GM12878 (cell line): ENCODE measurements around the gene NOS3. TPM values are rescaled to one million over a fixed set of nuclear protein-coding genes. Genes with fewer than 3 reads are reported as not detected.

ENCODE experiments used
- ATF2 ChIP-seq: IDR thresholded peaks from 2 replicates; pipeline ENCODE4 v1.6.1; 2012; ENCODE audit warnings: low read length, inconsistent platforms
- BHLHE40 ChIP-seq, 2 experiments: fragments of 450-650 bp in 1 of 2; IDR thresholded peaks; 2 replicates each; pipeline ENCODE4 v1.6.1; 2011 to 2017; ENCODE audit warnings: low read depth in 2 of 2, borderline replicate concordance in 1 of 2, improper control_type of control experiment in 1 of 2, low read length in 1 of 2, mild to moderate bottlenecking in 1 of 2
- EGR1 ChIP-seq, 2 experiments: IDR thresholded peaks; 1 replicate in 1 of 2; 2 replicates in 1 of 2; pipeline ENCODE4 v1.6.1; 2011 to 2012; ENCODE audit warnings: low read depth in 2 of 2, low read length in 2 of 2, borderline replicate concordance in 1 of 2, mild to moderate bottlenecking in 1 of 2, moderate library complexity in 1 of 2
- FOS ChIP-seq: IDR thresholded peaks from 3 replicates; pipeline ENCODE4 v1.6.1; 2011; ENCODE audit warnings: borderline replicate concordance; ENCODE audit not compliant: insufficient read length; ENCODE audit errors: extremely low read depth
- HDAC2 ChIP-seq: fragments of 200-600 bp; sonication (generic); IDR thresholded peaks from 2 replicates; pipeline ENCODE4 v1.6.1; 2017
- IKZF2 ChIP-seq, 2 experiments: fragments of 450-650 bp; IDR thresholded peaks; 2 replicates each; pipeline ENCODE4 v1.6.1; 2017; ENCODE audit warnings: mild to moderate bottlenecking in 2 of 2, moderate library complexity in 2 of 2
- IRF3 ChIP-seq: fragments of 450-650 bp; IDR thresholded peaks from 2 replicates; pipeline ENCODE4 v1.6.1; 2014; ENCODE audit warnings: mild to moderate bottlenecking
- KDM1A ChIP-seq: fragments of 200-600 bp; sonication (generic); IDR thresholded peaks from 2 replicates; pipeline ENCODE4 v1.6.1; 2016; ENCODE audit warnings: borderline replicate concordance
- KLF5 ChIP-seq: fragments of 450-650 bp; IDR thresholded peaks from 2 replicates; pipeline ENCODE4 v1.6.1; 2014; ENCODE audit warnings: mild to moderate bottlenecking; ENCODE audit not compliant: partially characterized antibody
- MEF2B ChIP-seq: fragments of 450-650 bp; IDR thresholded peaks from 2 replicates; pipeline ENCODE4 v1.6.1; 2018; ENCODE audit warnings: mild to moderate bottlenecking, moderate library complexity; ENCODE audit not compliant: partially characterized antibody, poor library complexity, severe bottlenecking
- NBN ChIP-seq: fragments of 450-650 bp; IDR thresholded peaks from 2 replicates; pipeline ENCODE4 v1.6.1; 2016
- NKRF ChIP-seq: fragments of 450-650 bp; conservative IDR thresholded peaks from 2 replicates; pipeline ENCODE4 v1.6.1; 2017; ENCODE audit warnings: mild to moderate bottlenecking, moderate library complexity
- POLR2A ChIP-seq: IDR thresholded peaks from 2 replicates; pipeline ENCODE4 v1.6.1; 2011; ENCODE audit warnings: low read depth, mild to moderate bottlenecking, low read length
- SREBF1 ChIP-seq: IDR thresholded peaks from 2 replicates; pipeline ENCODE4 v1.6.1; 2012; ENCODE audit warnings: mild to moderate bottlenecking, low read length
- ZNF687 ChIP-seq: fragments of 450-650 bp; IDR thresholded peaks from 2 replicates; pipeline ENCODE4 v1.6.1; 2017; ENCODE audit warnings: mild to moderate bottlenecking, moderate library complexity
- ZSCAN29 ChIP-seq: fragments of 450-650 bp; IDR thresholded peaks from 2 replicates; pipeline ENCODE4 v1.6.1; 2017; ENCODE audit warnings: mild to moderate bottlenecking, moderate library complexity
- polyA plus RNA-seq, 11 experiments: library from polyadenylated mRNA; depleted of rRNA in 4 of 11; unstranded in 6 of 11; stranded (reverse) in 5 of 11; fragments of >200 nt; fragmentation: Nextera tagmentation in 4 of 11; fragmentation: Illumina TruSeq in 1 of 11; extraction: Ambion mirVana in 4 of 11; extraction: Trizol in 1 of 11; gene quantifications; 1 replicate in 1 of 11; 2 replicates in 10 of 11; pipeline versions ENCODE4 v1.2.1 to v1.2.3, GENCODE V29; 2011 to 2016; ENCODE audit warnings: inconsistent platforms in 2 of 11, missing spikeins in 2 of 11, low read depth in 1 of 11
- total RNA-seq, 4 experiments: library from RNA; depleted of rRNA in 3 of 4; stranded (reverse); fragments of >200 nt in 3 of 4; fragmentation: Illumina TruSeq in 1 of 4; extraction: Trizol in 1 of 4; gene quantifications; 2 replicates each; pipeline versions ENCODE4 v1.2.1 to v1.2.3, GENCODE V29; 2013 to 2021
- TF ChIP-seq, protein P1 (sequence below): fragments of 450-650 bp; IDR thresholded peaks from 2 replicates; pipeline ENCODE4 v1.6.1; 2017; ENCODE audit warnings: low read depth, mild to moderate bottlenecking, moderate library complexity

The NOS3 gene
- total and polyA plus RNA-seq, 10 of the 15 experiments (the other 5 are each of a cell fraction or from before 2014, with no cell fraction given): 0.06 to 0.92 (median 0.30) TPM; not detected in 3

DNA sequence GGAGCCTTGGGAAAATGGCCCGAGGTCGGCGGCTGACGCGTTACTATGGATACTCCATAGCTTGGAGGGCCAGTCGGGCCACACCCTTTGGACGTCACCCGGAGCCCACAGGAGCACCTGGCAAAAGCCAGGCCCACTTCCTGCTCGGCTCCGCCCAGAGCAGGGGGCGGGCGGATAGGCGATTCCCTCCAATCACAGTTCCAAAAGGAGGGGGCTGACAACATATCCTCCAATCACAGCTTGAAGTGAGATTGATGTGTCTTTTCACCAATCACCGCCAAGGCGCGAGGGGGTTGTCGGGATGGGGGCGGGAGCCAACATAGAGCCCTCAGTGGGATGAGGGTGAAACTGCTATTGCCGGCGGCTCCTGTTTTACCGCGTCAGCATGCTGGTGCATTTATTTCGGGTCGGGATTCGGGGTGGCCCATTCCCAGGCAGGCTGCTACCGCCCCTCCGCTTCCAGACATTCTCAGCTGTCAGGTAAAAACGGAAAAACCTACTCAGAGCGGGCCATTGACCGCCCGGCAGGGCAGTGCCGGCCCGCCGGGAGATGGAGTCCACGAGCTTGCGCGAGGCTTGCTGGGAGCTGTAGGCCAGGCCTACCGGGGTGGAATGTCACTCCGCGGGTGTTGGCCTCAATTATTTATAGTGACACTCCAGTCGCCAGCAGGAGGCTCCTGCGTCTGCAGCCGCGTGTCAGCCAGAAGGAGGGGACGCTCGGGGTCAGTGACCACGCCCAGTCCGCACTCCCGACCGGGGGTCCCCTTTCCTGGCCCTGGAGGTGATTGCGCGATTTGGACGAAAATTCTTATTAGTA lies 37.5 kb downstream of the NOS3 start, which contains the start of gene ABCB8 (continued):
- TF ChIP-seq ATF2 (no peak), SREBF1 (peak; percentile 59; the same call in 1 of the 2 replicates), KLF5 (peak; percentile 67), NBN (peak; percentile 67; the same call in 1 of the 2 replicates), MEF2B (peak; percentile 29), HDAC2 (0 out of 2 replicates have a peak, but pooled peaks have one; percentile 52), IRF3 (peak; percentile 95), ZSCAN29 (no peak), BHLHE40 (IDR thresholded peaks at IDR 0.05; ENCODE audit: borderline replicate concordance in 1 of 2, low read depth in 2 of 2, low read length in 1 of 2) (peak in 1 of 2 experiments; percentile 24; a peak in 1 of 4 replicates), EGR1 (IDR thresholded peaks at IDR 0.05; ENCODE audit: borderline replicate concordance in 1 of 2, low read depth in 2 of 2, low read length in 2 of 2) (0 out of 3 replicates have a peak, but pooled peaks of 1 of the 2 experiments have one; percentile 32), KDM1A (no peak), IKZF2 (IDR thresholded peaks at IDR 0.05) (0 out of 4 replicates have a peak, but pooled peaks of 1 of the 2 experiments have one; percentile 22), ZNF687 (0 out of 2 replicates have a peak, but pooled peaks have one; percentile 52), FOS (peak; percentile 96), NKRF (peak; percentile 91), POLR2A (peak; percentile 60; the same call in 1 of the 2 replicates)
- TF ChIP-seq, protein P1, sequence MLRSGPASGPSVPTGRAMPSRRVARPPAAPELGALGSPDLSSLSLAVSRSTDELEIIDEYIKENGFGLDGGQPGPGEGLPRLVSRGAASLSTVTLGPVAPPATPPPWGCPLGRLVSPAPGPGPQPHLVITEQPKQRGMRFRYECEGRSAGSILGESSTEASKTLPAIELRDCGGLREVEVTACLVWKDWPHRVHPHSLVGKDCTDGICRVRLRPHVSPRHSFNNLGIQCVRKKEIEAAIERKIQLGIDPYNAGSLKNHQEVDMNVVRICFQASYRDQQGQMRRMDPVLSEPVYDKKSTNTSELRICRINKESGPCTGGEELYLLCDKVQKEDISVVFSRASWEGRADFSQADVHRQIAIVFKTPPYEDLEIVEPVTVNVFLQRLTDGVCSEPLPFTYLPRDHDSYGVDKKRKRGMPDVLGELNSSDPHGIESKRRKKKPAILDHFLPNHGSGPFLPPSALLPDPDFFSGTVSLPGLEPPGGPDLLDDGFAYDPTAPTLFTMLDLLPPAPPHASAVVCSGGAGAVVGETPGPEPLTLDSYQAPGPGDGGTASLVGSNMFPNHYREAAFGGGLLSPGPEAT: peak; percentile 97
